ENCODE data around the gene RNF181. TPM values are rescaled to one million over a fixed set of nuclear protein-coding genes. Genes with fewer than 3 reads are reported as not detected.

The RNF181 gene
- total and polyA plus RNA-seq, 2 of the 8 experiments (the other 6 are each of a cell fraction or from before 2014, with no cell fraction given) = 97.2 to 514 TPM

DNA sequence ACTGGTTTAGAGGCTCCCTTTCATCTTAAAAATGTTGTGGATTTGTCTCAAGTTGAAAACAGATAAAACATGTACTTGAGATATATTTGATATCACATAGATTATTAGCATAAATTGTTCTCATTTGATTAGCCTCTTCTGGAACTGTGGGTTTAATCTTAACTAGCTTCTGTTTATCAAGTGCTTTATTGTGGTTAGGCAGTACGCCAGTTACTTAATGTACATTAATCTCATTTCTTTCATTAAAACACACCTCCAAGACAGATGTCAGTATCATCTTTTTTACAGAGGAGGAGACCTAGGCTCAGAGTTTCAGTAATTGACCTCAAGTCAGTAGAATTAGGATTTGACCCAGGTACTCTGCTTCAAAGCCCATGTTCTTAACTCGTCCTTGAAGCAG is 50.6 kb downstream of the RNF181 start (continued):
- no peak for TF ChIP-seq CHD7 (IDR thresholded peaks at IDR 0.05; ENCODE audit: insufficient replicate concordance, low read length)
- TF ChIP-seq ATF3 (IDR thresholded peaks at IDR 0.05; ENCODE audit: insufficient read depth, low read depth, low read length) = no peak
- TF ChIP-seq RXRA (IDR thresholded peaks at IDR 0.05; ENCODE audit: insufficient read depth, low read depth, low read length) = no peak
- TF ChIP-seq RBBP5 (IDR thresholded peaks at IDR 0.05; ENCODE audit: borderline replicate concordance, low read depth, low read length) = no peak
- no peak for TF ChIP-seq SAP30 (IDR thresholded peaks at IDR 0.05; ENCODE audit: insufficient read depth, insufficient replicate concordance, low read length)
- TF ChIP-seq POLR2A (IDR thresholded peaks at IDR 0.05; ENCODE audit: control extremely low read depth in 1 of 2, low read depth in 2 of 2, low read length in 2 of 2) = no peak
- no peak for TF ChIP-seq SIN3A (conservative IDR thresholded peaks at IDR 0.05 in 1 of 2, IDR thresholded peaks at IDR 0.05 in 1 of 2; ENCODE audit: low read depth in 1 of 2, low read length in 2 of 2)
- TF ChIP-seq BRCA1 (IDR thresholded peaks at IDR 0.05; ENCODE audit: low read depth, low read length) = no peak
- no peak for TF ChIP-seq CBX5 (IDR thresholded peaks at IDR 0.05; ENCODE audit: low read depth, low read length)
- no peak for TF ChIP-seq TBP (IDR thresholded peaks at IDR 0.05; ENCODE audit: low read depth, low read length)
- no peak for TF ChIP-seq RNF2 (IDR thresholded peaks at IDR 0.05; ENCODE audit: borderline replicate concordance, low read depth, low read length, missing control alignments, poor library complexity, severe bottlenecking)

All from H1 (cell line).